Measurements from ENCODE around the gene ELFN1.

Gene ELFN1

DNA sequence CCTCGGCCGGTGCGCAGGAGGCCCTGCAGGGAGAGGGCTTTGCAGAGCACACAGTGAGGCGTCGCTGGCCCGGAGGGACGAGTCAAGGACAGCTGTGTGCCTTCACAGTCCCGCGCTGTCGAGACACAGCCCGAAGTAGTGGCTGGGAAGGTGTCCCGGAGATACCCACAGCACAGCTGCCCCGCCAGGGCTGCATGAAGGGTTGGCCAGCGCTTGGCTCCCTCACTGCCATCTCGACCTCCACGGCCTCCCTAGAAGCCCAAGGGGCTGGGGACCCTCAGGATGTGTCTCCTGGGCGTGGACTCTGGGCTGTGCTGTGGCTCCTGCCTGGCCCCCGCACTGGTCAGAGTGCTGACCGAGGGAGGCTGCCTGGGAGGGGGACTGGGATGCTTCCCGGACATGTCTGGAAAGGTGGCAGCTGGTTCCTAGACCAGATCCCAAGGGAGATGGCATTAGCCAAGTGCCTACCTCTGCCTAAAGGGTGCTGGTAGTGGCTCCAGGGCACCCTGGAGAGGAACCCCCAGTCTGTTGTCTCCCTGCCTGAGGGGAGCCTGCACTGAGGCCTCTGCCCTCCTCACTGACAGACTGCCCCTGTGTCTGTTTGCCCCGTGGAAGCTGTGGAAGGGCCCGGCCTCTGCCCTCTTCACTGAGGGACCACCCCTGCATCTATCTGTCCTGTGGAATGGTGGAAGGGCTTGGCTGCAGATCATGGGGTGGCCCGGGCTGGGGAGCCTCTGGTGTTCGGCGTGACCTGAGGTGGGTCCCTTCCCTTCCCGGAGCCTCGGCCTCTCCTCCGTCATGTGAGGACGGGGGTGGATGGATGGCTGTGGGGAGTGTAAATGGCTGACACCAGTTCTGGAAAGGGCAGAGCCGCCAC, 5.8 kb downstream of the ELFN1 start:
- no peak for DNase-seq (ENCODE audit: low read depth)

DNA sequence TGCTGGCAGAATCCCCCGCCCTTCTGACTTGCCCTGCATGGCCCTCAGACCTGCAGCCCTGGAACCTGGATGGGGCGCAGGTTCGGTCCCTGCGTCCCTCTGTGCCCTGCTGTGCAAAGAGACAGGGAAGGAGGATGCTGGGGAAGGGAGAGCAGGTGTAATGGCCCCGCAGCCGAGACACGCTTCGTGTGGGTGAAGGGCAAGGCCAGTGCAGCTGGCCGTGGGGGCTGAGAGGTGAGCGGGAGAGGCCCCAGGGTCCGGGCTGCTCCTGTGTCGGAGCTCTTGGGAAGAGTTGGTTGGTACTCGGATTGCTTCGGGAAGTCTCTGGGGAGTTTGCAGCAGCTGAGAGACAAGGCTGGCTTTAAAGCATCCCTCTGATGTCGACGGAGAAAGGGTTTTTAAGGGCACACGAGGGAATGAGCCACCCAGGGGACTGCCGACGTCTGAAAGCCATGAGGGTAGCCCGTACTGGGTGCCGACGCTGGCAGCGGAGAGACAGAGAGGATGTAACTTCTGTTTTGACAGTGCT, 6.5 kb downstream of the ELFN1 start:
- DNase-seq (ENCODE audit: low read depth), result no peak

DNA sequence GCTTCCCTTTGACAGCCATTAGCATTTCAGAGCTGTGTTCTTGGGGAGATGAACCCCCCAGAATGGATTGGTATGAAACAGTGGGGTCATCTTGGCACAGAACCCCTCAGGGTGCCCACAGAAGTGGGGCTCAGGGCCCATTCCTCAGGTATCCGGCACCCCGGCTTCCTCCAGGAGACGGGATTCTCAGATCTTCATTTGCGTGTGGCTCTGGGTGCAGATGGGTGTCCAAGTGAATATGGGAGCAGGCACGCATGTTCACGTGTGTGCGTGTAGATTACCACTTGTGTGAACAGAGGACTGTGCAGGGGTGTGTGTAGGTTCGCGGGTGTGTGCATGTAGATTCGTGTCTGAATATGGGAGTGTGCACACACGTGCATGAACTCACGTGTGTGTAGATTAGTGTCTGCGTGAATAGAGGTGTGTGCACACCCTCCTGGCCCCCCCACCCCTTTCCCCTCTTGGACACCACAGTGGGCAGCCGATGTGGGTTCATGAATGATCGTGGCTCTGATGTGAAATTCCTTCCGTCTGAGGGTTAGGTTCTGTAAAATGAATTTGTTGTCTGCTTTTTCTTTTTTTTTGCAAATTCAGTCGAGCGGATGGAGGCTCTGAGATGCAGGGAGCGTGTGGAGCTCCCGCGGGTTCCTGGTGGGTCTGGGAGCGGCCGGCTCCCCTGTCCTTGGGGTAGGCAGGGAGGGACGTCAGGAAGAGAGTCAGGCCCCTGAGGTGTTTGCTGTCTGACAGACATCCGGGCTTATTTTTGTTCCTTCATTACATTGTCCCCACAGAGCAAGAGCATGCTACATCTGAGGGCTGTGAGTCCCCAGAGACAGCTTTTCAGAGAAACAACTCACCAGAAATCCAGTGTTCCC, 7.4 kb downstream of the ELFN1 start:
- no peak for DNase-seq (ENCODE audit: low read depth)

DNA sequence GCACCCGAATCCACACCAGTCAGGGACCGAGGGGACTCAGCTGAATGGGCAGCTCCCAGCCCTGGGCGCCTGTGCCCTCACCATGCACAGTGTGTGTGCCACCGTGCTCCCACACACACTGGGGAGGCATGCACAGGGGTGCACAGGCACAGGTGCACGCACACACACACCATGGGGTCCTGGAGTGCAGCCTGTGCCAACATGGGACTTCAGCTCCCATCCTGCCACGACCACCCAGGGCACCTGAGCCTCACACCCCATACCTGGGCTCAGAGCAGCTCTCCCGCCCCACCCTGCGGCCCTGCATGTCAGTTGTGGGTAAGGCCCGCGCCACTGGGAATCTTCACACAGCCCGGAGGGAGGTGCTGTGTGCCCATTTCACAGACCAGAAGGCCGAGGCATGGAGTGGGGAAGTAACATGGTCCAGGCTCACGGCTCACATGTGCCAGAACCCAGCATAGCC, 8.0 kb downstream of the ELFN1 start:
- no peak for DNase-seq (ENCODE audit: low read depth)

DNA sequence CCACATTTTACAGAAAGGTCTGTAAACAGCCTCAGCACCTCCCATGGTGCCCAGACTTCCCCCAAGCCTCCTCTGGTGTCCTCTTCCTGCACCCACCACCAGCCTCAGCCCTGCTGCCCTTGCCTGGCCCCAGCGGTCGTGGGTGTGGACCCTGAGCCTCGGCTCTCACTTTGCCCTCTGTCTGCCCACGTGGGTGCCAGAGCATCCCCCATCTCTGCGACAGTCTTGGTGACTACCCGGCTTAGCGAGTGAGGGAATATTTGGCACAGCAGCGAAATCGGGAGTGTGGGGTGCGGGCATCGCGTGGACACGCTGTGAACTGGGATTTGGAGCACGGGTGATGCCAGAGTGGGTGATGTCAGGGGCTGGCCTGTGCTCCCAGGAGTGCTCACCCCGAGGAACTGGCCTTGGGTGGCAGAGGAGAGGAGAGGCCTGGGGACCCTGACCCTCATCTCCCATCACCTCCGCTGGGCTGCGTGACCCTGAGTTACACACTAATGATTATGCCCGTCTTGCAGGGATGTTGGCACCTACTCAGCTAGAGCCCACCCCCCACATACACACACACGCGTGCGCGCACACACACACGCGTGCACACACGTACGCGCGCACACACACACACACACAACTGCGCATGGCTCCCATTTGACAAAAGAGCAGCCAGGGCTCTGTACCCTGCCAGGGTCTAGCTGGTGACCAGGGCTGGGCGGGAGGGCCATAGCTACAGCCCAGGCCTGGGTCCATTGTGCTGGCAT, 8.7 kb downstream of the ELFN1 start:
- no peak for DNase-seq (ENCODE audit: low read depth)

DNA sequence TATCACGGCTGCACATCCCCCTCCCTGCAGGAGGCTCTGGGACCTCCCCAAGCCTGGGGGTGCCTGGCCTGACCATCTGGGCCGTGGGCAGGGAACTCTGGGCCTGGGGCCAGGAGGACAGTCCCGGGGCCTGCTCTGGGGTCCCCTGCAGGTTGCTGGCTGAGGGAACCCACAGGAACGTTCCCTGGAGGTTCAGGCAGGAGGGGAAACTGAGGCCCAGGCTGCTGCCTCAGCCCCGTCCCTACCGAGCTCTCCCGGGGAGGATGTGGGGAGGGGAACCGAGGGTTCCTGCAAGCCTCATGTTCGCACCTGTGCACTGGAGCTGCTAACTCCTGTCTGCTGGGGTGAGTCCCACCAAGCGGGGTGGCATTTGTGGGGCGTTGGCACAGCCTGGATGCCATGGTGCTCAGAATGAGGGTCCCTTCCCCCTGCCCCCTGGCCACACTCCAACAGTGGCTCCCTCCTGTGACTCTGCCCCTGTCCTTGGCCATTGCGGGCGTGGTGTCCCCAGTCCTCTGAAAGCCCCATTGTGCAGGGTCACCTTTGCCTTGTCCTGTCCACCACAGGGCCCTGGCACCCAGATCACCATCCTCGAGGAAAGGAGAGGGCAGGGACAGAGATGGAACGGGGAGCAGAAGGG, 9.4 kb downstream of the ELFN1 start:
- no peak for DNase-seq (ENCODE audit: low read depth)

DNA sequence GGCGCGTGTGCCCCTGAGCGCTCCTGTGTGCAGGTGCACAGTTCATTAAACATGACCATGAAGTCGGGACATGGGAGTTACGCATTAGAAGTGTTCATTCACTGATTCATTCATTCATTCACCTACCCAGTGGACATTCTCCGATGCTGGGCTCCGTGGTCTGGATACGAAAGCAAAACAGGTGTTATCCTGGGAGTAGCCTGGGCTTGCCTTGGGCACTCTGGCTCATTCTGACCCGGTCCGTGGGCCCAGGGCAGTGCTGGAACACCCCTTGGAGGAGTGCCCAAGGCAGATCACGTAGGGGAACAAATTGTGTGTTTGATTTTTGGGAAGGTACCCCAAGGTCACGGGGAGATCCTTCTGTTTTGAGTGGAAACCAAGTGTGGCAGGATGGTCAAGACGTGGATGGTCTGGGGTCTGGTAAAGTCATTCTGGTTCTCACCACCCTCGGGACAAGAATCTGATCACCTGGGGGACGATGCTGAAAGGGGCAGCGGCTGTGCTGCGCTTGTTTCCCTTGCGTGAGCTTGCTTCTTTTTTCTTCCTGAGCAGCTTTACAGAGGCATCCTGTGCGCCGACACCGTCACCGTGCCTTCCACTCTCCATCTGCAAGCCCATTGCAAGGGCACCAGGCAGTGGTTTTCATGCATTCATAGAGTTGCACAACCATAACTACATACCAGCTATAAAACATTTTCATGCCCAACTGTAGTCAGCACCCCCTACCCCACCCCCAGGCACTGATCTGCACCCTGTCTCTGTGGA, 10.1 kb downstream of the ELFN1 start:
- no peak for DNase-seq (ENCODE audit: low read depth)

DNA sequence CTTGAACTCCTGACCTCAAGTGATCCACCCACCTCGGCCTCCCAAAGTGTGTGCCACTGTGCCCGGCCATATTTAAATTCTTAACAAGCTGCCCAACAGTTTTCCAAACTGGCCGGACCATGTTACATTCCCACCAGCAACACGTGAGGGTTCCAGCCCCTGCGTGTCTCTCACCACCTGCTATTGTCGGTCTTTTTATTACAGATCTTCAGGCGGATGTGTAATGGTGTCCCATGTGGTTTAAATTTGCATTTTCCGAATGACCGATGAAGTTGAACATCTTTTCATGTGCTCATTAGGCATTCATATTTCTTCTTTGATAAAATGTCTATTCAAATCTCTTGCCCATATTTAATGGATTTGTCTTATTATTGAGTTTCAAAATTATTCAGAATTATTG, 11.5 kb downstream of the ELFN1 start:
- no peak for DNase-seq (ENCODE audit: low read depth)

DNA sequence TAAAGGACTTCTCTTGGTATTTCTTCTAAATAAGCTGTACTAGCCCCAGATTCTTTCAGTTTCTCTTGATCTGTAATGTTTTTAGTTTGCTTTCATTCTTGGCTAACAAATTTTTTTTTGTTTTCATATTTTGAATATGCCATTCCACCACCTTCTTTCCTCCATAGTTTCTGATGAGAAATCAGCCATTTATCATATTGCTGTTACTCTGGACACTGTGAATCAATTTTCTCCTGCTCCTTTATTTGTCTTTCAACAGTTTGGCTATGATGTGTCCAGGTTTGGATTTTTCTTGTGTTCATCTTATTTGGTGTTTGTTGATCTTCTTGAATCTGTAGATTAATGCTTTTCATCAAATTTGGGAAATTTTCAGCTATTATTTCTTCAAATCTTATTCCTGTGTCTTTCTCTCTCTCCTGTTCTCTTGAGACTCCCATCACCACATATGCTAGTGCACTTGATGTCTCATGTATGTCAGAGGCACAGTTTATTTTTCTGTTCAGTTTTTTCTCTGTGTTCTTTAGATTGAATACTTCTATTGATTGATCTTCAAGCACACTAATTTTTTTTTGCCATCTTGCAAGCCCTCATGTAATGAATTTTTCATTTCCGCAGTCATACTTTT, 15.0 kb downstream of the ELFN1 start:
- no peak for DNase-seq (ENCODE audit: low read depth)

DNA sequence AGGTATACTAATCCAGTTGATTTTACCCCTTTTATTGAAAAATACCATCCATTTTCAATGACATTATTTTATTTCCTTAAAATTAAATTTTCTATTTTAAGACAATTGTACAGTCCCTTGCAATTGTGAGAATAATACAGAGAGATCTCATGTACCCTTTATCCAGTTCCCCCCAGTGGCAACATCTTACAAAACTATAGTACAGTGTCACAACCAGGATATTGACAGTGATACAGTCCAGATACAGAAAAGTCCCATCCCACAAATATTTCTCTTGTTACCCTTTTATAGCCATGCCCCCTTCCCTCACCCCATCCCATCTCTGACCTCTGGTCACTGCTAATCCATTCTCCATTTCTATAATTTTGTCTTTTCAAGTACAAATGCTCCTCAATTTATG, 18.5 kb downstream of the ELFN1 start:
- no peak for DNase-seq (ENCODE audit: low read depth)

DNA sequence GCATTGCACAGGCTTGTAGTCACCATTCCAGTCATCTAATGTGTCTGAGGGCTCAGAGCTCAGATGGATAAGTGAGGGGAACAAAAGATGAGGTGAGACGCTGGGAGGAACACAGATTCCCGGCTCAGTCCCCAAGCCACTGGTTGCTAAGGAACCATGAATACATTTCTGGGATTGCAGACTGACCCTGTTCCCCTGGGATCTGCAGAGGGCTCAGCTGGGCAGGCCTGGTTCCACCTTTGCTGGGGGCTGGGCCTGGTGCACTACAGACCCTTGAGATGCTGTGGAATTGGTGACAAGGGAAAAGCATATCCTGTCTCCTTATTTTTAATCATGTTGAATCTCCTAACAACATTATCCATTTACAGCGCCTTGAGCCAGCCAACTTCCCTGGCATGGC, 19.2 kb downstream of the ELFN1 start:
- no peak for DNase-seq (ENCODE audit: low read depth)

DNA sequence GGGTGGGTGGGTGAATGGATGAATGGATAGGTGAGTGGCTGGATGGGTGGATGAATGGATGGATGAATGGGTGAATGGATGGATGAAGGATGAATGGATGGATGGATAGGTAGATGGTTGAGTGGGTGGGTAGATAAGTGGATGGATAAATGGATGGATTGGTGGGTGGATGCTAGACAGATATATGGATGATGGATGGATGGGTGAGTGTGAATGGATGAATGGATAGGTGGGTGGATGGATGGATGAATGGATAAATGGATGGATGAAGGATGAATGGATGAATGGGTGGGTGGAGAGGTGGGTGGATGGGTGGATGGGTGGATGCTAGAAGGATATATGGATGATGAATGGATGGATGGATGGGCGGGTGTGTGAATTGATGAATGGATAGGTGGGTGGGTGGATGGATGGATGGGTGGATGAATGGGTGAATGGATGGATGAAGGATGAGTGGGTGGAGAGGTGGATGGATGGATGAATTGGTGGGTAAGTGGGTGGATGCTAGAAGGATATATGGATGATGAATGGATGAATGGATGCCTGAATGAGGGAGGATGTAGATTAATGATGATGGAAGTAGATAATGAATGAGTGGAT, 20.4 kb downstream of the ELFN1 start:
- no peak for DNase-seq (ENCODE audit: low read depth)

DNA sequence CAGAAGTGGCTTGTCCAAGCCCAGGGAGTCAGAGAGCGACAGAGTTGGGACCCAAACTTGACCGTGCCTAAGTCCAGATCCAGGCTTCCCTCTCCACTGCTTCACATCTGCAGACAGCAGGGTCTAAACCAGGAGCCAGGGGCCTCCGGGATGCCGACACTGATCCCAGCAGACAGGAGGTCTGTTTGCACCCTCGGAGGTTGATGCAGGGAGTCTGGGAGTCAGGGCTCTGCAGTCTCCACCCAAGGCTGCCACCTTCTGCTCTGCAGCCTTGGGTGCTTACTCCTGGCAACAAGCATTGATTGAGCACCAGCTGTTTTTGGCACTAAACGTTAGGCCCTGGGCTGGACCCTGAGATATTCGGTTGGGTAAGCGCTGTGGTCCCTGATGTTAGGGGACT, 21.0 kb downstream of the ELFN1 start:
- DNase-seq (ENCODE audit: low read depth), result no peak

DNA sequence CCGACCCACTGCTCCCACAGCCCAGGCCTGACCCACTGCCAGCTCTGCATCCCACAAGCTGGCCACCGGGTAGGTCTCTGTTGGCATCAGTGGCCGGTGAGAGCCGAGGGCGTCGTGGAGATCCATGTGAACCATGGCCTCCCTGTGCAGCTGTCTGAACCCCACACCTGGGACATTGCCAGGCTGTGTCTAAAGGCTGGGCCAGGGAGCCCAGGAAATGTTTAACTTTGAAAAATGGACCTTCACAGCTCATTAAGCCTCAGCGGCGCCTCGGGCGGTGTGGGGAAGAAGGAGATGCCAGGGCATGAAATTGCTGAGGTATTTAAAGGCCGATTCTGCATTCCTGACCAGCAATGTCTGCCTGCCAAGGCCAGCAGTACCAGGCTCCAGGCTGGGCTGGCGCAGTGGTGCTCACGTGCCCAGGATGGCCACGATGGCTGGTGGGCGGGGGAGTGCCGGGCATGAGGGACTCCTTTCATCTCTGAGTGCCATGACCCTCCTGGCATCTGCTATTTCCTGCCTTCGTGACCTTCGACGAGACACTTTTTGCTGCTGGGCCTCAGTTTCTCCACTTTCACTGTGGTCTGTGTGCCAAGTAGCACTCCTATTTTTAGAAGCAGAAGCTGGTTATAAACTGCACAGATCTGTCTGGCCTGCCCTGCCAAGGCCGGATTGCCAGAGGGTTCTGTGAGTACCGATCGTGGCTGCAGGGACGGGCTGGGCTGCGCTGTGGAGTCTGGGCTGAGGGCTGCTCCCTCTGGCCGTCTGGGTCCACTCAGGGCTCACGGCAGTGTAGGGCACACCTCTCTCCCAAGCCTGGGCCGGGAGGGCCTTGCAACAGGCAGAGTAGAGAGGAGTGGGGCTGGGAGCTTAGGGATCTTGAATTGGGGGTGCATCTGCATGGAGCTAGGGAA, 21.8 kb downstream of the ELFN1 start:
- DNase-seq (ENCODE audit: low read depth), result no peak

DNA sequence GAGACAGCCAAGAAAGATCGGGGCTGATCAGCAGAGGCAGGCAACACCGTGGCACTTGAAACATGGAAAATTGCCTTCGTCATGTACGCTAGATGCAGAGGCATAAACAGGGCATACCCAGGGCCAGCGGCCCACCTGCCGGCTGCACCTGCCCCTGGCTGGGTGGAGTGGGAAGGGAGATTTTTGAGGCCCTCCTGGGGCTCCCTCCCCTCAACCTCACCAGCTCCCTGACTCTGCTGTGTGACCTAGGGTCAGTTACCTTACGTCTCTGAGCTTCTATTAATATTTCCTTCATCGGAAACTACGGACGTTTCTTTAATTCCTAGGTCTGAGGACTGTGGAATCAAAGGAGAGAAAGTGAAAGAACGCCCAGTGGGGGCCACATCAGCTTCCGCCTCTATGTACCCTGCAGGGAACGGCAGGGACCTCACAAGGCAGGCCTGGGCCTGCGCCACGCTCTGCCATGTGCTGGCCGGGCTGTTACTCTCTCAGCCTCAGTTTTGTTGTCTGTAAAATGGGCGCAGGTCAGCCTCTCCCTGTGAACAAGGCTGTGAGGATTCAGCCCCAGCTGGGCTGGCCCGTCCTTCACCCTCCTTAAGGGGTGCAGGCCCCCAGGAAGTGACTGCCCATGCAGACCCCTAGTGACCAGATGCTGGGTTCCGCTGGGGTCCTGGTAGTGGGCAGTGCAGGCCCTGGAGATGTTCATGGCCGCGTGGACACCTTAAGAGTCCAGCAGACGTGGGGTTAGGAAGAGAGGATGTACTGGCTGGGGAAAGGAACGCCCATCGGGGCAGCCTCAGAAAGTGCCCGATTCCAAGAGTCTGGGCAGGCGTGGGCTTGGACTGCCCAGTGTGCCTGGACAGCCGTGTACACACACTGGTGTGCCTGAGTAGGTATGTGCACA, 22.7 kb downstream of the ELFN1 start:
- DNase-seq (ENCODE audit: low read depth), result no peak

DNA sequence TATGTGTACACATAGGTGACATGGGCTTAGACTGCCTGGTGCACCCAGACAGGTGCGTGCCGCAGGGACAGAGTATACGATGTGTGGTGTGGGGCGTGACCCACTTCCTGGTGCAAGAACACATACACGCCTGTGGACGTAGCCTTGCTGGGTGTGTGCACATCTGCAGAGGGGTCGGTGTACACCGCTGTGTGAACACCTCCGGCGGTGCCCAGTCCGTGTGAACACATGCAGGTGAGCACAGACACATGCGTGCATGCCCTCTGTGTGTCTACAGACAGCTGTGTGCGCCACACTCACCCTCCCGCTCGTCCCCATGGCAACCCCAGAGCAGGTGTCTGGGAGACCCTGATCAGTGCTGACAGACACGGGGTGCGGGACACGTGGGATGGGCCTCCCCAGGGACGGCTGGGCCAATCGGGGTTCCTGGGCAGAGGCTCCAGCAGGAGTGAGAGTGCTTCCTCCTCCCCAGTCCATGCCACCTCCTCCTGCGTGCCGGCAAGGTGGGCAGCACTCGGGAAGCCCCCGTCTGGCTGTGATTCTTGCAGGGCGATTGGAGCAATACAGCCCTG, 23.4 kb downstream of the ELFN1 start:
- DNase-seq (ENCODE audit: low read depth), result no peak

DNA sequence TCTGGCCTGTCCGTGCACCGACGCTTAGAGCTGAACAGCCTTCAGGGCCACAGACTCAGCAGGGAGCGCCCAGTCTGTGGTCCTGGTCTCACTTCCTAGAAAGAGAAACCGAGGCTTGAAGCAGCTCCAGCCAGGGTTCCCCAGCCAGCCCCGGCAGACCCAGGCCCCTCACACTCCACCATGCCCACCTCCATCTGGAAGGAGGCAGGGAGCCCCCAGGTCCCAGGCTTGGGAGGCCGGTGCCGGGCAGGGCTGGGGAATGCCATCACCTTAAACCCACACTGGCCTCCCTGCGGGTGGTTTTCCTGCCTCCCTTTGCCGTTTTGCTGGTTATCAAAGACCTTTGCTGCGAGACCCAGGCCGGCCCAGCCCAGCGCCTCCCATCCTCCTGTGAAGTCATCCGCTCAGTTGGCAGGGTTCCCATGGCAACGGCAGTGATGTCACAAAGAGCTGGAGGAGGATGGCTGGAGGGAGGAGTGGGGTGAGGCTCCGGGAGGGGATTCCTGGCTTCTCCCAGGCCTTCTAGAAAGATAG, 24.0 kb downstream of the ELFN1 start:
- peak; percentile 15 for DNase-seq (ENCODE audit: low read depth)

Measured in non-pigmented ciliary epithelial cell (primary cell).